SJSA1 (cell line): Measurements from ENCODE around the gene NEGR1. TPM values are rescaled to one million over a fixed set of nuclear protein-coding genes. Genes with fewer than 3 reads are reported as not detected.

Experiments used
- DNase-seq, 2 experiments: peaks; one replicate each; pipeline ENCODE4 v3.0.0-alpha.2; 2015 to 2020; ENCODE audit warnings: low spot score in 2 of 2, low read depth in 1 of 2
- H3K27ac ChIP-seq: fragments of 250-450 bp; sonication (Bioruptor Pico); 2 replicates; pipeline ENCODE4 v1.5.1; 2020; ENCODE audit warnings: mild to moderate bottlenecking, moderate library complexity
- H3K27me3 ChIP-seq: fragments of 250-450 bp; sonication (Bioruptor Pico); replicated peaks from 2 replicates; pipeline ENCODE4 v1.5.1; 2020; ENCODE audit warnings: mild to moderate bottlenecking, moderate library complexity
- H3K36me3 ChIP-seq: fragments of 250-450 bp; sonication (Bioruptor Pico); 2 replicates; pipeline ENCODE4 v1.5.1; 2020; ENCODE audit warnings: mild to moderate bottlenecking
- H3K4me1 ChIP-seq: fragments of 250-450 bp; sonication (Bioruptor Pico); replicated peaks from 2 replicates; pipeline ENCODE4 v1.6.1; 2021; ENCODE audit warnings: mild to moderate bottlenecking
- H3K4me3 ChIP-seq: fragments of 250-450 bp; sonication (Bioruptor Pico); 2 replicates; pipeline ENCODE4 v1.5.1; 2020; ENCODE audit warnings: mild to moderate bottlenecking
- H3K9me3 ChIP-seq: fragments of 250-450 bp; sonication (Bioruptor Pico); replicated peaks from 2 replicates; pipeline ENCODE4 v1.5.1; 2020; ENCODE audit warnings: mild to moderate bottlenecking
- total RNA-seq: library from RNA; depleted of rRNA; stranded (reverse); fragments of >200 nt; shearing (Covaris generic); gene quantifications from 2 replicates; pipeline ENCODE4 v1.2.3, GENCODE V29; 2014

NEGR1 gene
- total RNA-seq, 1 experiment from 2014 or later = 1.9 TPM

DNA sequence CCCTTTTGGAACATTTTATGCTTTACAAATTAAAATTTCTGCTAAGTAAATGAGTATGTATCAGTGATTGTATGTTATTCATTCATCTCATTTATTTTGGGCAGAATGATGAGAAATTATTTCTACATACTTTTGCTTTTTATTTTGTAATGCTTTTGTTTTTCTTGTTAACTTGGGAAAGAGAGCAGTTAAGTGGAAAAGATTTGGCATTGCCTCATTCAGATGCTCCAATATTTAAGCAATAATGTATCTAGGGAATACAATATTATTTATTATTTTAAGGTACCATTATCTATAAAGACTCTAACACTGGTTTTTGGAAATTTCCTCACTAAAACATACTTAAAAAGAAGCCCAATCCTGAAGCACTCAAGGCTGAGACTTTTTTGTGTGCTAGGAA lies 431.8 kb downstream of the NEGR1 start:
- no peak for DNase-seq
- H3K4me3 ChIP-seq = no peak overlapping the region
- no peaks in the 10 kb centered on the region for H3K4me1 ChIP-seq
- no peaks in the 10 kb centered on the region for H3K27me3 ChIP-seq
- H3K9me3 ChIP-seq = no peaks in the 10 kb centered on the region
- no peak overlapping the region for H3K27ac ChIP-seq
- H3K36me3 ChIP-seq = no peaks in the 10 kb centered on the region

DNA sequence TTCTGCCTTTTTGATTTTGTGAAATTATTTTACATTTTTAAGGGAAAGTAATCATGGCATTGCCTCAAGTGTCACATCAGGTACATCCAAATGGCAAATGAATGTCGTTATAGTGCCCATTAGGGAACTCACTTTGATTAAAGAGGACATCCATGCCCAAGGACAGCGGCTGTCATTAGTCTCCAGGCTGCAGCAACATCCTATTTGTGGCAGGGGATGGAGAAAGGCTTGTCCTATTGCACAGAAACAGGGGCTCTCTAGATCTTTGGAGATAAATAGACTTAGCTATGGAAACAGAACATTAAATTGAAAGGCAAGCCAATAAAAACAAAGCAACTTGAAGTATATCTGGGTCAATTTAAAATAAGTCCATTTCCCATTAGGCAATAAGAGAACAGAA lies 439.3 kb downstream of the NEGR1 start:
- Histone ChIP-seq H3K27me3 (no peaks in the 10 kb centered on the region), H3K27ac (no peak overlapping the region), H3K9me3 (no peaks in the 10 kb centered on the region), H3K4me3 (no peak overlapping the region), H3K4me1 (no peaks in the 10 kb centered on the region), H3K36me3 (no peaks in the 10 kb centered on the region)
- DNase-seq = no peak

DNA sequence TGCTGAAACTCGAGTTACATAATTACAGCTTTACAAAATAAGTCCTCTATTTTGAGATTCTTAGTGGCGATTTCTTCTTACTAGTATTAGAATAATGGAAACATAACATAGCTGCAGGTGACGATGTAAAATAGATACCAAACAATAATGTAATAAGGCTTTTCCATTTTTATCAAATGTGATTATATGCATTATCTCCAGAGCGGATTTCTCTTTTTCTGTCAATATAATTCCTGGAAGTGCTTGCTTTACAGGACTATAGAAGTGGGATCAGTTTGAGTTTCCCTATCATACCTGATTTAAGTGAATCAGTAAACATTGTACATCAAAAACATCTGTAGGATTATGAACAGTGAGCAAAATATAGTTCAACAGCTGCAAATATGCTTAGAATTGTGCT lies 442.5 kb downstream of the NEGR1 start:
- DNase-seq = no peak
- Histone ChIP-seq H3K27me3 (no peaks in the 10 kb centered on the region), H3K27ac (no peak overlapping the region), H3K4me1 (no peaks in the 10 kb centered on the region), H3K9me3 (no peaks in the 10 kb centered on the region), H3K4me3 (no peak overlapping the region), H3K36me3 (no peaks in the 10 kb centered on the region)

DNA sequence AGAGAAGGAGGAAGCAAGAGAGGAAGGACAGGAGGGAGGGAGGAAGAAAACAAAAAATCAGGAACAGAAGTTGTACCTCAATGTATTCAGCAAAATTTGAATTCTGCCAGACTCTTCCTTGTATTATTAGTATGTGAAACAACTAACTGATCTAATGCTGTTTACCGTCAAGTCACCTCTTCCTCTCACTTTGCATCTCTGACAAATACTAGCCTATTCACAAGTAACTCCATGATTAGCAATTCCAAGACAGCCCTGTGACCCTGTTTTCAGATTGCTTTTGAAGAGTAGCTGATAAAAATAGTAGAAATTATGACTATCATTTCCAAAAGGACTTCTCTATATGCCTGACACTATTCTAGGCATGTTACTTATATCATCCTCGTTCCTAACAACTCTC lies 445.4 kb downstream of the NEGR1 start:
- no peak for DNase-seq
- Histone ChIP-seq H3K36me3 (no peaks in the 10 kb centered on the region), H3K4me1 (no peaks in the 10 kb centered on the region), H3K27me3 (no peaks in the 10 kb centered on the region), H3K9me3 (no peaks in the 10 kb centered on the region), H3K4me3 (no peak overlapping the region), H3K27ac (no peak overlapping the region)

DNA sequence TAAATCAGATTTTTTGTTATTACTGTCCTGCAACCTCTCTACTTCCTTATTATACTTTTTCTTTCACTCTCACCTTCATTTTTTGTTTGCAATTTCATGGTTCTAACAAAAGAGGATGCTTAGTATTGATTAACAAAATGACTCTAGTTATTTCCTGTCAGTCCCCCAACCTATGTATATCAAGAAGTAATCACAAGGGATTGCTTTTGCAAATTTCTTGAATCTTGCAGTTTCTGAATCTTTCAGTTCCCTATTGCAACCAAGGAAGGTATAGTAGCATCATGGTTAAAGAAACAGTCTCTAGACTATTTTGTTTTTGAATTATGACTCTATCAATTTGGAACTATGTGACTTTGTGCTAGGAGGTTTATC lies 446.9 kb downstream of the NEGR1 start:
- no peaks in the 10 kb centered on the region for H3K36me3 ChIP-seq
- no peak overlapping the region for H3K27ac ChIP-seq
- no peaks in the 10 kb centered on the region for H3K27me3 ChIP-seq
- H3K4me1 ChIP-seq = no peaks in the 10 kb centered on the region
- H3K4me3 ChIP-seq = no peak overlapping the region
- no peak for DNase-seq
- H3K9me3 ChIP-seq = no peaks in the 10 kb centered on the region

DNA sequence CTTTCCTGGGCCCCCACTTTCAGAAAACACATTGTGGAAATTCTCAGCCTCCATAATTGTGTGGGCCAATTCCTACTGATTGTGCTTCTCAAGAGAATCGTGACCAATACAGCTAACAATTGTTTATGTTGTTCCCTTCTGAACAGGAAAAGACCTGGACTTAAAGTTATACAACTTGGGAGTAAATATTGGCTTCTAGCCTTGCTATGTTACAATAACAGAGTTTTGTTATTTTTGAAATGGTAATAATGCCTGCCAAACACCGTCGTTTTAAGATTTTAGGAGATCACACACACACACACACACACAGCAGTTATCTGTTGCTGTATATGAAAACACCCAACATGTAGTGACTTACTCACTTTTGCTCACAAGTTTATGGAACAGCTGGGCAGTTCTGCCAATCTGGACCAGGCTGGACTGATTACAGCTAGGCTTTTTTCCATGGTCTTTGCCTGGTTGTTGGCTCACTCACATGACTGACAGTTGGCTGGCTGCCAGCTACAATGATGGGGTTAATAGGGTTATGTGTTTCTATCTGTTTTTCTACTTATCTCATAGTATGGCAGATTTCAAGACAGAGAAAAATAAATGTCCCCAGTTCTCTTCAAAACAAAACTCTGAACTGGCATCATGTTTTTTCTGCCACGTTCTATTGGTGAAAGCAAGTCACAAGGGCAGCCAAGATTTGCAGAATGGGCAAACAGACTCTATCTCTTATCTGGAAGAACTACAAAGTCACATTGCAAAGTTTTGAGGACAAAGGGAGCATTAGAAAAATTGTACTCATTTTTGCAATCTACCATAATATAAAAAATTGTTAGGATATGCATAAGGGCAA lies 447.5 kb downstream of the NEGR1 start:
- Histone ChIP-seq H3K4me3 (no peak overlapping the region), H3K9me3 (no peaks in the 10 kb centered on the region), H3K36me3 (no peaks in the 10 kb centered on the region), H3K27me3 (no peaks in the 10 kb centered on the region), H3K27ac (no peak overlapping the region), H3K4me1 (no peaks in the 10 kb centered on the region)
- no peak for DNase-seq

DNA sequence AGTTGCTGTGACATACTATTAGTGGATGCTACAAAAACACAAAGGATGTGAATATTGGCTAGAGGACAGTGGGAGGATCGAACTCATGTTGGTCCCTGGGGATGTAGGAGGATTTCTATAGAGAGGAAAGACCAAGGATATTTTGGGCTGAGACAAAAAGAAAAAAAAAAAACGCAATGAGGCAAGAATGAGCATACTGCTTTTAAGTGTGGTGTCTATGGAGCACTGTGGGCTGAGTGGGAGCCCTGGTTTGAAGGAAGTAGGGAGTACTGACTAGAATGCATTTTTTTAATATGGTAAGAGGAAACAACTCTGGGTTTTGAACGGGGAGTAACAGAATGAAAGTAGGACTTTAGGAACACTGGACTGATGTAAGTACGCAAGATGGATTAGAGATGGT lies 450.7 kb downstream of the NEGR1 start:
- Histone ChIP-seq H3K27ac (no peak overlapping the region), H3K4me3 (no peak overlapping the region), H3K27me3 (no peaks in the 10 kb centered on the region), H3K4me1 (no peaks in the 10 kb centered on the region), H3K36me3 (no peaks in the 10 kb centered on the region), H3K9me3 (no peaks in the 10 kb centered on the region)
- no peak for DNase-seq

DNA sequence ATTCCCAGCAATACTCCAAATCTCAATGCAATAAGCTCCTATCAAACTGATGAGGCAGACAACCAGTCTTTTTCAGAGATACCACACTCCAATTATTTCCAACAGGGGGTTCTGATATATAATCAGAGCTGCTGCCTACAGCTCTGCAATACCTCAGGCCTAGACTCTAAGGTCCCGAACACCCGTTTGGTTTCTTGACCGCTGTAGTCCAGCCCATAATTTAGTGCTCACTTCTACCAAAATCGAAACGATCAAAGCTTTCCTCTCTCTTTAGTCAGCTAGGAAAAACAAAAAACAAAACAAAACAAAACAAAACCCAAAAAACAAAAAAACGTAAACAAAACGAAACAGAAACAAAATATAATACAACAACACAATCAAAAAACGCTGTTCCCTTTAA lies 453.0 kb downstream of the NEGR1 start:
- Histone ChIP-seq H3K27me3 (no peaks in the 10 kb centered on the region), H3K27ac (no peak overlapping the region), H3K36me3 (no peaks in the 10 kb centered on the region), H3K9me3 (no peaks in the 10 kb centered on the region), H3K4me1 (no peaks in the 10 kb centered on the region), H3K4me3 (no peak overlapping the region)
- DNase-seq = no peak

DNA sequence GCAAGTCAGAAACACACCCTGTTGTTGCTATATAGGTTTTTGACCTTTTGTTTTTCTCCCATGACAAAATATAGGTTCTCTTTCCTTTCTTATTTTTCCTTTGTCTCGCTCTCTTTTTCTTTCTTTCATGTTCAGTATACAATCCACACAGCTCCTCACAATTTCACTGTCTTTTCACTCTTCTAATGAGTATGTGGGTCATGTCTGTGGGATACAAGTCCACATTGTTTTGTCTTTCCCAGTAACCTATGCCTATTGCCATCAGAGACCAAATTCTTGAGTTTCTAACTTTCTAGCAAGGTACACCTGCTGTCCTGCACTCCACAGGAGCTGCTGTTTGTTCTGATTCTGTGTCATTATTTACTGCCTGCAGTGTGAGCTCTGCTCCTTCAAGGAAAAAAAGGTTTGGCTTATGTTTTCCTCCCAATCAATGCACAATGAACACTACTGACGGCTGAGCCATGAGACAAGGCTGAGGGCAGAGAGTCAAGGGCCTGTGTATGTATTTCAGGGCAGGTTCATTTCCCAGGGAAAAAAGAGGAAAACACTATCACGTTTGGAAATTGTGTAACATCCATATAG lies 453.8 kb downstream of the NEGR1 start:
- no peaks in the 10 kb centered on the region for H3K27me3 ChIP-seq
- H3K27ac ChIP-seq = no peak overlapping the region
- H3K4me3 ChIP-seq = no peak overlapping the region
- no peaks in the 10 kb centered on the region for H3K9me3 ChIP-seq
- no peaks in the 10 kb centered on the region for H3K36me3 ChIP-seq
- DNase-seq = no peak
- no peaks in the 10 kb centered on the region for H3K4me1 ChIP-seq

DNA sequence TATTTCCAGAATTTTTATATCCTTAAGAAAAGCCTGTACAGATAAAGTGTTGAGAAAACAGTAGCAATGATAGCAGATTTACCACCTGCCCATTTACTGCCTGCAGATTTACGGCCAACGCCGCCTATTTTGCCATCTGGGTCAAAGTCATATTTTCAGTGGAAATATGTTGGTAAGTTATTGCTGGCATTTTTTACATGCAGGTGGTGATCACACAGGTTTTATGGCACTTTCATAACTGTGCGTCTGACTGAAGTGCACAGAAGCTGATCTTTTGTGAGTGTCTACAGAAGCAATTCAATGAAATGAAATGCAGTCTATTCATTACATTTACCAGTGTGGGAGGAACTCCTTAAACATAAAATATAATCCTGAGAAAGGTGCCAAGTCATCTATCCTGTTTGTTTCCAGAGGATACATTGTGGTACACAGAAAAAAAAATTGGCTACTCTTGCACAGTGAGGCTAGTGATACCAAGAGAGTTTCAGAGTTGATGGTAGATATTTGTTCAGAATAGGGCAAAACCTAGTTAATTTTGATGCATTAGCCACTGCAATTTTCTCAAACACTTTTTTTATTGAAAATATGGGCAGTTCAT lies 458.5 kb downstream of the NEGR1 start:
- Histone ChIP-seq H3K27me3 (no peaks in the 10 kb centered on the region), H3K36me3 (no peaks in the 10 kb centered on the region), H3K4me3 (no peak overlapping the region), H3K4me1 (no peaks in the 10 kb centered on the region), H3K27ac (no peak overlapping the region), H3K9me3 (no peaks in the 10 kb centered on the region)
- DNase-seq = no peak

DNA sequence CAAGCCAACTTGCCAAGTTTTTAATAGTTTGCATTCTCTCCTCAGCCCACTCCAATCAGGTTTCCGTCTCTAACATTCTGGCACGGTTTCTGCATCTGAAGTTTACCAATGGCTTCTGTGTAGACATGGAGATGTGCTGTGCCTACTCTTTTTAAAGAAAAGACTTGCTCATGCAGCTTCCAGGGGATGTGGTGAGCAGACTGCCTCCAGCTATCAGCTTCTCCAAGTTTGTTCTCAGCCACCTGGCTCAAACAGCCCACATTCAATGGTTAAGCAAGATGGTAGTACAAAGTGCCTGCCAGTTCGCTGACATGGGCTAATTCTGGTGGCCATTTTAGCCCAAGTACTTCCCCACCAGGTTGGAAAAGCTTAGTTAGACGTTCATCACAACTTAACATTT lies 465.3 kb downstream of the NEGR1 start:
- Histone ChIP-seq H3K27ac (no peak overlapping the region), H3K36me3 (no peaks in the 10 kb centered on the region), H3K27me3 (no peaks in the 10 kb centered on the region), H3K4me1 (no peaks in the 10 kb centered on the region), H3K4me3 (no peak overlapping the region), H3K9me3 (0 out of 2 replicates have a peak, but pooled peaks cover 8% of the 10 kb centered on the region)
- DNase-seq = no peak

DNA sequence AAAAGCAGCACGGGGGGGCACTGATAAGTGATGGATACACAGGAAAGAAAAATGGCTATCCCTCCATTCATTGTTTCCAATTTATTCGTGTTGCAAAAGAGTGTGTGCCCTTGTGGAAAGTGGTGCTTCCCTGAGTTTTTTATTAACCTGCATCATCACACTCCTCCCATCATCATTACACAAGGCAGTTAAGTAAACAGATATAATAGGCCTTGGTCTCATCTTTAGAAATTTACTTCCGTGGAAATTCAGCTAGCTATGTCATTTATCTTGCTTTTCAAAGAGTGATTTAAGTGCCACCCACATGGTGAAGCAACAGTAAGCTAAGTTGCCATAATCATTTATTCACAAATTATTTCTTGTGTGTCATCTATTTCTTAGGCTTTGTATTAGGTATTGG lies 473.3 kb downstream of the NEGR1 start:
- Histone ChIP-seq H3K36me3 (no peaks in the 10 kb centered on the region), H3K4me3 (no peak overlapping the region), H3K9me3 (no peaks in the 10 kb centered on the region), H3K4me1 (no peaks in the 10 kb centered on the region), H3K27me3 (no peaks in the 10 kb centered on the region), H3K27ac (no peak overlapping the region)
- no peak for DNase-seq

DNA sequence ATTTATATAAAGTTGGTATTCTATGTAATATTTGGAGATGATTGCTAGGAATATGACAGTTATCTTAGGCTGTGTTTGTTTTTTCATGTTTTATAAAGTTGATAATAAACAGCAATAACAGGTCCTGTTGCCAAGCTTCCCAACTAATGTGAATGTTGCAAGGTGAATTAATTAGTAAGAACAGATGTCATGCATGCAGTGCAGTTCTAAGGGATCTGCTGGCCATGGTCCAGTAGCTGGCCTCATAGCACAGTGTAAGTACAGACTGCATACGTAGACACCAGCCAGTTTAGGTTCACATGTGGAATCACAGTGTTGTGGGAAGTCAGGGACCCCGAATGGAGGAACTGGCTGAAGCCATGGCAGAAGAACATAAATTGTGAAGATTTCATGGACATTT lies 478.2 kb downstream of the NEGR1 start:
- Histone ChIP-seq H3K27ac (no peak overlapping the region), H3K36me3 (no peaks in the 10 kb centered on the region), H3K9me3 (no peaks in the 10 kb centered on the region), H3K4me3 (no peak overlapping the region), H3K27me3 (no peaks in the 10 kb centered on the region), H3K4me1 (no peaks in the 10 kb centered on the region)
- DNase-seq = no peak

DNA sequence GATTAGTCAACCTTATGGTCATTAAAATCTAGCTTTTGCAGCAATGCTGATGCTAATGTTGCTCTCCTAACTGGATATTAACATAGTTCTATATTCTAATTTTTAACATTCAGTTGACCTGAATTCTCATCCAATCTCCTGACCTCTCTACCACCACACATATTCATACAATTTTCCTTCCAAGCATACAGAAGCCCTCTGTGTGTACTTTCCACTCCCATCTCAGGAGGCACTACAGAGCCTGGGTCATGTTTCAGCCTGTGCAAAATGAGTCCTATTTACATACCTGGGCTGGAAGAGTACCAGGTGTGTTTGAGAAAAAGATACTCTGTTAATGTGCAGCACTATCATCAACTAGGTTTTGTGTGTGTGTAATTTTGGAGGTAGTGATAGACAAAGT lies 486.3 kb downstream of the NEGR1 start:
- H3K27me3 ChIP-seq = no peaks in the 10 kb centered on the region
- no peak for DNase-seq
- no peak overlapping the region for H3K27ac ChIP-seq
- no peak overlapping the region for H3K4me3 ChIP-seq
- no peaks in the 10 kb centered on the region for H3K4me1 ChIP-seq
- no peaks in the 10 kb centered on the region for H3K9me3 ChIP-seq
- H3K36me3 ChIP-seq = no peaks in the 10 kb centered on the region
